Loucy (cell line): ENCODE data around the gene PSMB3.

Experiments
- H2AFZ ChIP-seq: fragments of 200-600 bp; sonication (generic); 2 replicates; pipeline ENCODE4 v1.6.0; 2016; ENCODE audit warnings: antibody characterized with exemption, mild to moderate bottlenecking, low read length, moderate library complexity
- H3F3A ChIP-seq: fragments of 200-600 bp; 2 replicates; pipeline ENCODE4 v1.6.0; 2016; ENCODE audit warnings: antibody characterized with exemption, low read depth, mild to moderate bottlenecking
- H3K27me3 ChIP-seq: fragments of 200-600 bp; sonication (generic); 2 replicates; pipeline ENCODE4 v1.6.1; 2014; ENCODE audit warnings: low read length, mild to moderate bottlenecking; ENCODE audit not compliant: insufficient read depth, poor library complexity, severe bottlenecking
- H3K36me3 ChIP-seq: fragments of 200-600 bp; sonication (generic); 2 replicates; pipeline ENCODE4 v1.6.1; 2016; ENCODE audit warnings: low read length; ENCODE audit not compliant: insufficient read depth
- H3K4me1 ChIP-seq: fragments of 200-600 bp; sonication (generic); 2 replicates; pipeline ENCODE4 v1.5.1; 2014; ENCODE audit warnings: low read length, mild to moderate bottlenecking; ENCODE audit not compliant: insufficient read depth, poor library complexity, severe bottlenecking
- H3K4me2 ChIP-seq: fragments of 200-600 bp; sonication (generic); 2 replicates; pipeline ENCODE4 v1.6.0; 2014; ENCODE audit warnings: antibody characterized with exemption, low read length, low read depth, mild to moderate bottlenecking; ENCODE audit not compliant: poor library complexity, severe bottlenecking
- H3K4me3 ChIP-seq: fragments of 200-600 bp; sonication (generic); 2 replicates; pipeline ENCODE4 v1.5.1; 2014; ENCODE audit warnings: low read length, mild to moderate bottlenecking, mixed read lengths; ENCODE audit not compliant: poor library complexity, severe bottlenecking
- H3K79me2 ChIP-seq: fragments of 200-600 bp; sonication (generic); 2 replicates; pipeline ENCODE4 v1.6.1; 2014; ENCODE audit warnings: low read length; ENCODE audit not compliant: insufficient read depth
- H3K9ac ChIP-seq: fragments of 200-600 bp; sonication (generic); 2 replicates; pipeline ENCODE4 v1.6.0; 2014; ENCODE audit warnings: mild to moderate bottlenecking, low read depth, low read length, moderate library complexity; ENCODE audit not compliant: poor library complexity, severe bottlenecking
- H3K9me2 ChIP-seq: fragments of 200-600 bp; sonication (generic); replicated peaks from 2 replicates; pipeline ENCODE4 v1.6.1; 2016; ENCODE audit warnings: low read depth, low read length, mixed read lengths
- H3K9me3 ChIP-seq: fragments of 200-600 bp; sonication (generic); 2 replicates; pipeline ENCODE4 v1.6.1; 2014; ENCODE audit warnings: mild to moderate bottlenecking, antibody characterized with exemption, low read length, low read depth; ENCODE audit not compliant: insufficient read depth
- H4K20me1 ChIP-seq: fragments of 200-600 bp; sonication (generic); 2 replicates; pipeline ENCODE4 v1.6.0; 2014; ENCODE audit warnings: antibody characterized with exemption, low read length, mild to moderate bottlenecking; ENCODE audit not compliant: insufficient read depth, poor library complexity, severe bottlenecking
- CTCF ChIP-seq: fragments of 200-600 bp; sonication (generic); conservative IDR thresholded peaks from 2 replicates; pipeline ENCODE4 v1.5.1; 2014; ENCODE audit warnings: mild to moderate bottlenecking, antibody characterized with exemption, low read length
- EZH2phosphoT487 ChIP-seq: fragments of 200-600 bp; IDR thresholded peaks from 2 replicates; pipeline ENCODE4 v1.6.1; 2018; ENCODE audit warnings: antibody characterized with exemption, mild to moderate bottlenecking, moderate library complexity, borderline replicate concordance

Gene PSMB3

GRCh38 chr17:38739305-38739704 is 13.2 kb upstream of the PSMB3 start:
- Histone ChIP-seq H3K79me2 (peaks cover 32% of the 10 kb centered on the region; the same call in 1 of the 2 replicates), H3K4me2 (no peak overlapping the region), H2AFZ (no peak overlapping the region), H3K9me2 (no peaks in the 10 kb centered on the region), H4K20me1 (peaks cover 2% of the 10 kb centered on the region), H3K4me3 (no peak overlapping the region), H3K4me1 (peaks cover 26% of the 10 kb centered on the region), H3K36me3 (peaks cover 10% of the 10 kb centered on the region; the same call in 1 of the 2 replicates), H3K9ac (no peak overlapping the region), H3F3A (no peaks in the 10 kb centered on the region; the same call in 1 of the 2 replicates), H3K9me3 (no peaks in the 10 kb centered on the region), H3K27me3 (no peaks in the 10 kb centered on the region)
- no peak for TF ChIP-seq CTCF
- no peak for TF ChIP-seq EZH2phosphoT487

GRCh38 chr17:38740044-38740443 is 12.5 kb upstream of the PSMB3 start:
- no peak overlapping the region for H3K4me3 ChIP-seq
- no peak overlapping the region for H3K9ac ChIP-seq
- peaks cover 38% of the 10 kb centered on the region; the same call in 1 of the 2 replicates for H3K79me2 ChIP-seq
- peaks cover 2% of the 10 kb centered on the region for H4K20me1 ChIP-seq
- no peaks in the 10 kb centered on the region for H3K9me3 ChIP-seq
- no peaks in the 10 kb centered on the region for H3F3A ChIP-seq
- H3K9me2 ChIP-seq = no peaks in the 10 kb centered on the region
- peaks cover 26% of the 10 kb centered on the region for H3K4me1 ChIP-seq
- H3K36me3 ChIP-seq = peaks cover 10% of the 10 kb centered on the region; the same call in 1 of the 2 replicates
- H3K27me3 ChIP-seq = no peaks in the 10 kb centered on the region
- no peak overlapping the region for H3K4me2 ChIP-seq
- no peak overlapping the region for H2AFZ ChIP-seq
- no peak for TF ChIP-seq EZH2phosphoT487
- TF ChIP-seq CTCF = no peak

DNA sequence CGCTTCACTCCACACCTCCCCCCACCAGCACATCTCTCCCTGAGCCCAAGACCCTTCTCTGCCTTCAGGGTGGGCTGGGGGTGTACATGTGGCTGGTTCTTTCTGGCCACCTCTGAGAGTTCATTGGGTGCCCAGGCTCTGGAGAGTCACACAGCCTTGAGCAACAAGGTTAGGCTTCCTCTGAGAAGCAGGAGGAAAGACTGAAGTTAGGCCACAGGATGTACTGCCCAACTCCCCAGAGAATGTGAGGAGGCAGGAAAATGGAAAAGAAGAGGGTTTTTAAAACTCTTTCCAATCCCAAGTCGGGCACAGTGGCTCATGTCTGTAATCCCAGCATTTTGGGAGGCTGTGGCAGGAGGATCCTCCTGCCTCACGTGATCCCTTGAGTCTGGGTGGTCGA is 11.7 kb upstream of the PSMB3 start:
- Histone ChIP-seq H3F3A (no peaks in the 10 kb centered on the region), H3K4me3 (no peak overlapping the region), H3K36me3 (peaks cover 8% of the 10 kb centered on the region; the same call in 1 of the 2 replicates), H4K20me1 (no peaks in the 10 kb centered on the region), H3K4me1 (peaks cover 32% of the 10 kb centered on the region), H3K79me2 (peaks cover 45% of the 10 kb centered on the region; the same call in 1 of the 2 replicates), H3K27me3 (no peaks in the 10 kb centered on the region), H2AFZ (no peak overlapping the region), H3K9me2 (no peaks in the 10 kb centered on the region), H3K9me3 (no peaks in the 10 kb centered on the region), H3K4me2 (no peak overlapping the region), H3K9ac (peak overlapping the region; percentile 38)
- TF ChIP-seq CTCF (no peak), EZH2phosphoT487 (no peak)
